Measurements from ENCODE around the gene OTP. TPM values are rescaled to one million over a fixed set of nuclear protein-coding genes. Genes with fewer than 3 reads are reported as not detected.

The OTP gene
- total RNA-seq, 6 experiments from 2014 or later: not detected

DNA sequence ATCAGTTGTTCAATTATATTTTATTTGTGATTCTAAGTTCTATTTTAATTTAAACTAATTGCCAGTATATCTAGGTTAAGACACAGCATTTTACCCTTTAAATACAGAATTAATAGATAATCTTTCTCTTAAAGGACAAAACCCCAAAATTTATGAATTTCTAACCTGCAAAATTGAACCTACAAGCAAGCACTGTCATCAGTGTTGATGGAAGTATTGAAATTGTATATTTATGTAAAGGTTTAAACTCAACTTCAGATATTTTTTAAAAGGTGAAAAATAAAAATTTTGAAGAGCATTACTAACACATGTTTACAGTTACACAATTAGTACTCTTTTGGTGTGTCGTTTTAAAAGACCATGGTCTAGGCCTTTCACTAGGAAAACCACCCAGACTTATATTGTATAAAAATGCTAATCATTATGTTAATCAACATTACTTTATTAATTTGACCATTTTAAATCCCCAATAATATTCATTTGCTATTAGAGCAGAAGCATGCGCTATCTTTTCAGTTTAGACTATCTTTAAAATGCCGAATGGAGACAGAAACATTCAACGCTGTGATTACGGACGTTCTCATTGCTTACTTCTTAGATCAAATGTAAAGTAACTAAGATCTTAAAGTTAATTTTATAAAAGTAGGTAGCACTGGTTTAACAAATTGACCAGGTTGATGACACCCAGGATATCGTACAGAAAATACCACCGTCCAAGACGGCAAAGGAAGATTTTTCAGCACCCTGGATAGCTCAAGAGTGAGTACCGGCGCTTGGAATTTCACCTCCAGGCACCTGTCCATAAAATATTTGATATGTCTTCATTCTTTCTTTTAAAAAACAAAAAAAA is 3.2 kb downstream of the OTP start:
- H3K27me3 Mint-ChIP-seq (ENCODE audit: insufficient read depth): peaks cover 59% of the 10 kb centered on the region
- no peak overlapping the region for H3K27ac Mint-ChIP-seq
- TF ChIP-seq, protein P1, sequence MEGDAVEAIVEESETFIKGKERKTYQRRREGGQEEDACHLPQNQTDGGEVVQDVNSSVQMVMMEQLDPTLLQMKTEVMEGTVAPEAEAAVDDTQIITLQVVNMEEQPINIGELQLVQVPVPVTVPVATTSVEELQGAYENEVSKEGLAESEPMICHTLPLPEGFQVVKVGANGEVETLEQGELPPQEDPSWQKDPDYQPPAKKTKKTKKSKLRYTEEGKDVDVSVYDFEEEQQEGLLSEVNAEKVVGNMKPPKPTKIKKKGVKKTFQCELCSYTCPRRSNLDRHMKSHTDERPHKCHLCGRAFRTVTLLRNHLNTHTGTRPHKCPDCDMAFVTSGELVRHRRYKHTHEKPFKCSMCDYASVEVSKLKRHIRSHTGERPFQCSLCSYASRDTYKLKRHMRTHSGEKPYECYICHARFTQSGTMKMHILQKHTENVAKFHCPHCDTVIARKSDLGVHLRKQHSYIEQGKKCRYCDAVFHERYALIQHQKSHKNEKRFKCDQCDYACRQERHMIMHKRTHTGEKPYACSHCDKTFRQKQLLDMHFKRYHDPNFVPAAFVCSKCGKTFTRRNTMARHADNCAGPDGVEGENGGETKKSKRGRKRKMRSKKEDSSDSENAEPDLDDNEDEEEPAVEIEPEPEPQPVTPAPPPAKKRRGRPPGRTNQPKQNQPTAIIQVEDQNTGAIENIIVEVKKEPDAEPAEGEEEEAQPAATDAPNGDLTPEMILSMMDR (IDR thresholded peaks at IDR 0.05): no peak
- H3K36me3 Mint-ChIP-seq (ENCODE audit: low read depth): 0 out of 2 replicates have a peak, but pooled peaks cover 4% of the 10 kb centered on the region
- 0 out of 2 replicates have a peak, but pooled peaks cover 6% of the 10 kb centered on the region for H3K9me3 Mint-ChIP-seq
- H3K4me1 Mint-ChIP-seq (ENCODE audit: low read depth): peaks cover 15% of the 10 kb centered on the region
- H3K4me3 Mint-ChIP-seq: no peak overlapping the region
- DNase-seq: no peak

DNA sequence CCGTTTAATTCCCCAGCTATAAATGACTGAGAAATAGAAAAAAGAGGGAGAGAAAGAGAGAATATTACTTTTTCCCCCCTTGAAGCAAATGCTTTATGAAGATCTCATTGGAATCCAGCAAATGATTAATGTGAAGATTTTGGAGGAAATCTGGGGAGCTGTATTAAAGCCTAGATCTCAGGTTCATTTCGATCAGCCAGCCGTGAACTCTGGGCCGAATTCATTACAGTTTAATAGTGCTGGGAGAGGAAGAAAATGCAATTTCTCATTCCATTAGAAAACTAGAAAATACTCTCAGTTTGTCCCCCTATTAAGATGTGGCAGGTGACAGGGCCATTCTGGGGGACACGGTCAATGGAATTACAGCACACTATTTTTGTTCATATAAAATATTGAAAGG is 4.8 kb downstream of the OTP start:
- Mint-ChIP-seq H3K4me1 (ENCODE audit: low read depth) (peaks cover 24% of the 10 kb centered on the region), H3K9me3 (0 out of 2 replicates have a peak, but pooled peaks cover 6% of the 10 kb centered on the region), H3K27me3 (ENCODE audit: insufficient read depth) (peaks cover 61% of the 10 kb centered on the region), H3K27ac (no peak overlapping the region), H3K4me3 (no peak overlapping the region), H3K36me3 (ENCODE audit: low read depth) (0 out of 2 replicates have a peak, but pooled peaks cover 4% of the 10 kb centered on the region)
- no peak for DNase-seq
- TF ChIP-seq, protein P1 (IDR thresholded peaks at IDR 0.05): no peak

DNA sequence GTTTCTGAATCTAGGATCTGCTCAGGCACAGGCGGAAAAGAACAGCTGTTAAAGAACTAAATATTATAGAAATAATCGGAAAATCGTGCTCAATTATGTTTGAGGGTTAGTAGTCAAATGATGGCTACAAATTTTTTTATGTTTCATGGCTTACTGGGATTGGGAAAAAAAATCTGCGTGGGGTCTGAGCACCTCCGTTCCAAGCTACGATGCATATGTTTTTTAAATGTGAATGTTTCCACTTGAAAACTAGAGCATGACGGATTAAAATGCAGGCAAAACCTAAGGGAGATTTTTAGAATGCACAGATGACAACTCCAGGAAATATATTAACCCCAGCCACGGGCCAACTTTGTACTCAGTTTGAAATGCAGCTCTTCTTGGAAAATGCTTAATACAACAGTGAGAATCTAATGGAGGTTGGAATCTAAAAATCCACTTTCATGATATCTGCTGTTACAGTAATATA is 5.3 kb downstream of the OTP start:
- H3K27me3 Mint-ChIP-seq (ENCODE audit: insufficient read depth): peaks cover 58% of the 10 kb centered on the region
- TF ChIP-seq, protein P1 (IDR thresholded peaks at IDR 0.05): no peak
- peaks cover 24% of the 10 kb centered on the region for H3K4me1 Mint-ChIP-seq (ENCODE audit: low read depth)
- H3K27ac Mint-ChIP-seq: no peak overlapping the region
- 0 out of 2 replicates have a peak, but pooled peaks cover 6% of the 10 kb centered on the region for H3K9me3 Mint-ChIP-seq
- no peak for DNase-seq
- 0 out of 2 replicates have a peak, but pooled peaks cover 4% of the 10 kb centered on the region for H3K36me3 Mint-ChIP-seq (ENCODE audit: low read depth)
- no peak overlapping the region for H3K4me3 Mint-ChIP-seq

DNA sequence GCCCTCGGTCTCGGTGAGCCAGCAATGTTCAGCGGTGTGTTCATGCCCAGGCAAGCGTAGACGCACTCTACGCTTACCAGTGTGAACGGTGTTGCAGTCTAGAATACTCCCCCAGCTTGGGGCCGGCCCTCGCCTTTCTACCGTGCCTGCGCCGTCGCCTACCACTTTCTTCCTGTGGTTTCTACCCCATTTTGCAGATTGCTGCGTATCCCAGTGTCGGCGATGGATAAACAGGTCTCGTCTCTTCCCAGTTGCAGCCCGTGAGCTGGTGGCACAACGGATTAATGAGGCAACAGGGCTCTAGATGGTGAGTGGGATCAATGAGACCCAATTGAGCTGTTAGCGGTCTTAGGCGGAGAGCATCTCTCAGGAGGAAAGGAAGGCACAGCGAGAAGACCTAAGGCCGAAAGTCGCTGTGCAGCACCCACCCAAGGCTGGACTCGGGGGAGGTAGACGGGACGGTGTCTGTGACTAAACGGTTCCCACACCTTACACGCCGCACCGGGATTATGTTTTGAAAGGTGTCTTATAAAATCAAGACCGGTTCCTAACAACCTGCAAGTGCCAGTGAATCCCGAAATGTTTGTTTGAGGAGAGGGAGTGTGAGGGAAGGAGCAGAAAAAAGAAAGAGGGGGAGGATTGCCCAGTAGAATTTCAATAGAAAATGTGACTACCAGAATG is 5.8 kb downstream of the OTP start:
- Mint-ChIP-seq H3K9me3 (0 out of 2 replicates have a peak, but pooled peaks cover 6% of the 10 kb centered on the region), H3K27me3 (ENCODE audit: insufficient read depth) (peaks cover 55% of the 10 kb centered on the region), H3K4me1 (ENCODE audit: low read depth) (peaks cover 20% of the 10 kb centered on the region), H3K27ac (no peak overlapping the region), H3K4me3 (no peak overlapping the region), H3K36me3 (ENCODE audit: low read depth) (0 out of 2 replicates have a peak, but pooled peaks cover 4% of the 10 kb centered on the region)
- TF ChIP-seq, protein P1 (IDR thresholded peaks at IDR 0.05): no peak
- no peak for DNase-seq

DNA sequence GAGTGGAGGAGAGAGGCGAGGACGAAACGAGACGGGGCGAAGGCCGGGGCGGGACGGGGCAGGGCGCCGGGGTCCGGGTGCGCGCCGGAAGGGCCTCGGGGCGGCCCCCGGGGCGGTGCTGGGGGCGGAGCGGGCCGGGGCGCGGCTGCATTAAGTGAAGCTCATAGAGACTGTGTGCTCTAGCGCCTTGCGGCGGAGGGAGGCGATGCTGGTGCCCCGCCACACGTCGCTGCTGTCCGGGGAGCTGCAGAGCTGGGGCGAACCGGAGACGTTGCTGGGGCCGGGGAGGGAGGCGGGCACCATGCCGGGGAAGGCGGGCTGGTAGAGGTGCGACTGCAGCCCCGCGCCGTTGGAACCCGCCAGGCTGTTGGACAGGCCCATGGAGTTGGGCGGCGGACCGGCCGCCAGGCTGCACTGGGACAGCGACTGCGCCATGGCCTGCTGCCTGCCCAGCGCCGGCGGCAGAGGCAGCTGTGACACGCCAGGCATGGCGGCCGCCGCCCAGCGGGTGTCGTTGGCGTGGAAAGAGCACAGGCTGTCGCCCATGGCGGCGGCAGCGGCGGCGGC is 8.3 kb downstream of the OTP start:
- Mint-ChIP-seq H3K27me3 (ENCODE audit: insufficient read depth) (peaks cover 49% of the 10 kb centered on the region), H3K4me3 (no peak overlapping the region), H3K9me3 (no peaks in the 10 kb centered on the region), H3K36me3 (ENCODE audit: low read depth) (no peaks in the 10 kb centered on the region; the same call in 1 of the 2 replicates), H3K27ac (no peak overlapping the region), H3K4me1 (ENCODE audit: low read depth) (peaks cover 16% of the 10 kb centered on the region)
- TF ChIP-seq, protein P1 (IDR thresholded peaks at IDR 0.05): no peak
- no peak for DNase-seq
